Fibroblast of the aortic adventitia (primary cell): ENCODE data around the gene UNC5A. TPM values are rescaled to one million over a fixed set of nuclear protein-coding genes. Genes with fewer than 3 reads are reported as not detected.

Experiments used
- DNase-seq: peaks from one replicate; pipeline ENCODE4 v3.0.0-alpha.2; 2010; ENCODE audit warnings: low read depth
- H3K4me3 ChIP-seq: 2 replicates; pipeline ENCODE4 v1.5.1; 2011; ENCODE audit warnings: low read depth, mild to moderate bottlenecking, control low read depth, low read length, moderate library complexity
- CTCF ChIP-seq: IDR thresholded peaks from 2 replicates; pipeline ENCODE4 v1.5.1; 2011; ENCODE audit warnings: mild to moderate bottlenecking, low read length, control low read depth, inconsistent platforms; ENCODE audit not compliant: insufficient read depth
- total RNA-seq: library from RNA; depleted of rRNA; stranded (reverse); fragments of >200 nt; gene quantifications from 2 replicates; pipeline ENCODE4 v1.2.3, GENCODE V29; 2012; ENCODE audit warnings: low replicate concordance

UNC5A gene
- total RNA-seq, 1 donor: not detected

GRCh38 chr5:176844281-176844680 lies 33.9 kb downstream of the UNC5A start:
- TF ChIP-seq CTCF: no peak
- no peak overlapping the region for H3K4me3 ChIP-seq
- DNase-seq: no peak

GRCh38 chr5:176844706-176845391 lies 34.5 kb downstream of the UNC5A start:
- no peak for TF ChIP-seq CTCF
- DNase-seq: no peak
- H3K4me3 ChIP-seq: no peak overlapping the region

- no peak for DNase-seq
- TF ChIP-seq CTCF: no peak
- no peak overlapping the region for H3K4me3 ChIP-seq
Measured at GRCh38 chr5:176845392-176845713, 35.0 kb downstream of the UNC5A start.

DNA sequence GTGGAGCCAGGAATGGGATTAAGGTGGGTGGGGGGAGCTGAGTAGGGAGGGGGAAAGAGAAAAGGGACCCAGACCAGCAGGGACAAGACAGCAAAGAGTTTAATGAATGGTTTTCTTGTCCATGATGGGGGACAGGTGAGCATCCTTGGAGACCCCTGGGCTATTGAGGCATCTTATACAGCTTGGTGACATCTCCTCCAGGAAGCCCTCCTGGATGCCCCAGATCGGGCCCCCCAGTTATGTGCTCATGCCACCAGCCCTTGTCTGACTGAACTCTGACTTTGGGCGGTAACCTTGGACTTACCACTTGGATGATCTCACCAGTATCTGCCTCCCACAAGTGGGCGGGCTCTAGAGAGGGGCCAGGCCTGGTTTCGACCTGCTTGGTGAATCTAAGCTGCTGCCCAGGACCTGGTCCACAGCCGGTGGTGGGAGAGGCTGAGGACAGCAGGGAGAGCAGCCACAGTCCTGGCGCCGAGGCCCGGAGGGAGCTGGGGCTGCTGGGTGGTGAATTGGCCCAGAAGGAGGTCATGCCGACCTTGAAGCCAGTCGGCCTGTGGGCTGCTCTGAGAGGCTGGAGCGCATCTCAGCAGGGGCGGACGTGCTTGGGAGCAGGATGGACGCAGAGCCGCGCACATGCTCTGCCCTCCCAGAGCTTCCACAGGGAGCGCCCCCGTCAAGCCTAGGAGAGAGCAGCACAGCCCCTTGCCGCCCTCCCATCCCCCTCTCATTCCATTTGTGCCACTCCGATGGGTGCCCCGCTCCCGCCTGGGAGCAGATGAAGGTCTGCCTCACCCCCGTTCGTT lies 36.2 kb downstream of the UNC5A start:
- no peak overlapping the region for H3K4me3 ChIP-seq
- no peak for TF ChIP-seq CTCF
- DNase-seq: no peak

DNA sequence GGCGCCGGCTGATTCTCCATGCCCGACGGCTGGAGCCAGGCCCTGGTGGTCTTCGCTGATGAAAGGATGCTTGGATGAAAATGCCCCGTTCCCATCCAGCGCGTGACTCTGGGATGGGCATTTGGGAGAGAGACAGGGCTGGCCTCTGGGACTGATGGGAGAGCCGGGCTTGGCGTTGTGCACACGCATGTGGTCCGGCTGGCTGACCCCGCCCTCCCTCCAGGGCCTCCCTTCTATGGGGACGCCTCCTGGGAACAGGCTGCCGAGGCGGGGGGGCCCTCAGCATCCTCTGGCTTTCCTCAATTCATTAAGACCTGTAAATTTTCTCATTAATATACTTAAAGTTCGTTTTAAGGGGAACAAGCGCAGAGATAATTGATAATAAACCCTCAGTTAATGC lies 36.8 kb downstream of the UNC5A start:
- H3K4me3 ChIP-seq: no peak overlapping the region
- TF ChIP-seq CTCF: no peak
- no peak for DNase-seq

DNA sequence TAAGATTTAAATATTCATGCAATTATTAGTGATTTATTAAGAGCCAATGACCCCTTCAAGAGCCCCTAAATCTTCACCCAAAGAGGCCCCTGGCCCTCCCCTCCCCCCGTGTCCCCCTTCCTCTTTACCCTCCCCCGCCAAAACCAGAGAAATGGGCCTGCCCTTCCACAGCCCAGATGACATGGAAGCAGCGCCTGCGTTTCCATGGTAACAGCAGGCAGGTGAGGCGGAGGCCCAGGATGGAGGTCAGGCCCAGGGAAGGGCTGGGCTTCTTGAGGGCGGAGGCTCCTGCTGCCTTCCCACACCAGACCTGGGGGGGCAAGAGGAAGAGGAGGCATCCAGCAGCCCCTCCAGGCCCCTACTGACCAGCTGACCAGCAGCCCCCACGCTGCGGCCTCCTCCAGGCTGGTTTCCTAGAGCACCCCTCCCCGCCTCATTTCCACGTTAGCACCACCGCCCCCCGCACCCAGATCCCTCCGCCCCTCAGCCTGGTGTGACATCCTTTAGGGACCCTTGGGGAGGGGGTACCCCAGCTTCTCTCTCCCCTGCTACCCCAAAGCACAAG lies 37.4 kb downstream of the UNC5A start:
- no peak for DNase-seq
- no peak for TF ChIP-seq CTCF
- no peak overlapping the region for H3K4me3 ChIP-seq
